ENCODE measurements around the gene NDUFA3. TPM values are rescaled to one million over a fixed set of nuclear protein-coding genes. Genes with fewer than 3 reads are reported as not detected.

NDUFA3 gene
- total RNA-seq, 4 donors from 2014 or later = 40.6 to 156 (median 45.7) TPM

- H3K4me1 ChIP-seq = peaks cover 0 to 16% (median 3%) of the 10 kb centered on the region in 4 donors
- H3K4me3 ChIP-seq = no peak overlapping the region
- DNase-seq = no peak
- H3K36me3 ChIP-seq = peaks cover 0 to 63% (median 0%) of the 10 kb centered on the region in 3 donors
- H3K9me3 ChIP-seq = no peaks in the 10 kb centered on the region
- no peaks in the 10 kb centered on the region for H3K27me3 ChIP-seq
- H3K27ac ChIP-seq = no peak overlapping the region
- TF ChIP-seq POLR2A (IDR thresholded peaks at IDR 0.05) (no peak), CTCF (IDR thresholded peaks at IDR 0.05) (no peak)
Observed at GRCh38 chr19:54108496-54108895, 5.8 kb downstream of the NDUFA3 start.

DNA sequence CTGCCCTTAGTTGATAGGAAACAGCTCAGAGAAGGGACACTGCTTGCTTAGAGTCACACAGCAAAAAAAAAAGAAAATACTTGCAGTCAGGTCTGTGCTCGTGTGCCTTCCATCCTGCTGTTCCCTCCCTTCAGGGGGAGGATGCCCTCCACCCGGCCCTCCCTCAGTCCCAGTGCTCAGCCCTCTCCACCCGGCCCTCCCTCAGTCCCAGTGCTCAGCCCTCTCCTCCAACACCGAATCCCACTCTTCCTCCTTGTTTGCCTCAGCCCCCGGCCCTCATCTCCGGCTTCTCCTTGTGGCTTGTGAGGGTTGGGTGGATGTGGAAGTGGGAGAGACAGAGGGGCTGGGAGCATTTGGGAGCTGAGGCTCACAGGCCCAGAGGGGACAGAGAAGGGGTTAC, 7.0 kb downstream of the NDUFA3 start:
- TF ChIP-seq POLR2A (IDR thresholded peaks at IDR 0.05) = no peak
- no peak for TF ChIP-seq CTCF (IDR thresholded peaks at IDR 0.05)
- Histone ChIP-seq H3K9me3 (no peaks in the 10 kb centered on the region), H3K36me3 (peaks cover 0 to 66% (median 0%) of the 10 kb centered on the region in 3 donors), H3K4me1 (peaks cover 0 to 16% (median 6%) of the 10 kb centered on the region in 4 donors), H3K27me3 (no peaks in the 10 kb centered on the region), H3K4me3 (no peak overlapping the region), H3K27ac (no peak overlapping the region)
- DNase-seq = no peak

- Histone ChIP-seq H3K4me1 (peaks cover 0 to 31% (median 14%) of the 10 kb centered on the region in 4 donors), H3K36me3 (peaks cover 0 to 37% (median 0%) of the 10 kb centered on the region in 3 donors), H3K4me3 (peak overlapping the region; percentile 64 to 81 (median 72)), H3K27ac (peak overlapping the region; percentile 76 to 91 (median 86)), H3K9me3 (no peaks in the 10 kb centered on the region), H3K27me3 (no peaks in the 10 kb centered on the region)
- DNase-seq = peak; percentile 56 to 78 (median 72)
- TF ChIP-seq CTCF (IDR thresholded peaks at IDR 0.05) = no peak
- no peak for TF ChIP-seq POLR2A (IDR thresholded peaks at IDR 0.05)
Observed at GRCh38 chr19:54114340-54115108, 11.9 kb downstream of the NDUFA3 start.

- peak; percentile 95 to 99 (median 99) for DNase-seq
- Histone ChIP-seq H3K9me3 (no peaks in the 10 kb centered on the region), H3K4me1 (peaks cover 0 to 31% (median 14%) of the 10 kb centered on the region in 4 donors), H3K4me3 (peak within 1 kb of the TSS; percentile 64 to 81 (median 72)), H3K27me3 (no peaks in the 10 kb centered on the region), H3K27ac (peak within 1 kb of the TSS; percentile 76 to 91 (median 86)), H3K36me3 (peaks cover 0 to 37% (median 0%) of the 10 kb centered on the region in 3 donors)
- TF ChIP-seq POLR2A (IDR thresholded peaks at IDR 0.05) (peak; percentile 50 to 55), CTCF (IDR thresholded peaks at IDR 0.05) (no peak)
Observed at GRCh38 chr19:54115109-54116063, 12.7 kb downstream of the NDUFA3 start, which contains the start of the genes PRPF31 and TFPT. Gene PRPF31, plus strand, starts transcription at chr19:54115754. Its CDS starts 2,525 bp downstream, at chr19:54118279. Gene TFPT, minus strand, starts transcription at chr19:54115657. Its CDS starts 388 bp downstream, at chr19:54115269.

GRCh38 chr19:54121259-54121658, 18.6 kb downstream of the NDUFA3 start:
- Histone ChIP-seq H3K27me3 (no peaks in the 10 kb centered on the region), H3K4me3 (no peak overlapping the region), H3K27ac (no peak overlapping the region), H3K9me3 (no peaks in the 10 kb centered on the region), H3K4me1 (peaks cover 0 to 11% (median 3%) of the 10 kb centered on the region in 4 donors), H3K36me3 (peaks cover 0 to 79% (median 0%) of the 10 kb centered on the region in 3 donors)
- peak in 2 of 3 donors; percentile 62 to 75 for DNase-seq
- no peak for TF ChIP-seq CTCF (IDR thresholded peaks at IDR 0.05)
- TF ChIP-seq POLR2A (IDR thresholded peaks at IDR 0.05) = no peak

Measured in Peyer's patch (tissue), 4 donors.